WTC11 (cell line): Measurements from ENCODE around the gene FOXO1.

ENCODE experiments used
- E2F4 ChIP-seq: sonication (generic); formaldehyde crosslinking; IDR thresholded peaks from 2 replicates; pipeline ENCODE4 v1.8.1; 2022; ENCODE audit warnings: low read depth, mild to moderate bottlenecking, moderate library complexity, missing genetic modification reagents, borderline replicate concordance
- ESRRA ChIP-seq: sonication (generic); formaldehyde crosslinking; IDR thresholded peaks from 2 replicates; pipeline ENCODE4 v1.8.1; 2022; ENCODE audit warnings: mild to moderate bottlenecking, missing genetic modification reagents, borderline replicate concordance
- ETV6 ChIP-seq: sonication (generic); formaldehyde crosslinking; IDR thresholded peaks from 2 replicates; pipeline ENCODE4 v1.8.1; 2022; ENCODE audit warnings: mild to moderate bottlenecking, missing genetic modification reagents
- FOXK1 ChIP-seq: sonication (generic); formaldehyde crosslinking; IDR thresholded peaks from 2 replicates; pipeline ENCODE4 v1.8.0; 2022; ENCODE audit warnings: mild to moderate bottlenecking, moderate library complexity, missing genetic modification reagents
- HMGA2 ChIP-seq: fragments of 250-450 bp; sonication (Bioruptor Pico); IDR thresholded peaks from 2 replicates; pipeline ENCODE4 v1.4.0; 2021; ENCODE audit warnings: mild to moderate bottlenecking, moderate library complexity
- NR1H2 ChIP-seq: sonication (generic); formaldehyde crosslinking; IDR thresholded peaks from 2 replicates; pipeline ENCODE4 v1.9.0; 2021; ENCODE audit warnings: mild to moderate bottlenecking, moderate library complexity, missing genetic modification reagents
- ZNF423 ChIP-seq: fragments of 250-450 bp; sonication (Bioruptor Pico); IDR thresholded peaks from 2 replicates; pipeline ENCODE4 v2.1.2; 2022; ENCODE audit warnings: mild to moderate bottlenecking, moderate library complexity
- TF ChIP-seq, protein P1 (sequence below): fragments of 200-600 bp; IDR thresholded peaks from 2 replicates; pipeline ENCODE4 v1.8.0; 2022; ENCODE audit warnings: antibody characterized with exemption
- TF ChIP-seq, protein P2 (sequence below): sonication (generic); formaldehyde crosslinking; IDR thresholded peaks from 2 replicates; pipeline ENCODE4 v1.8.0; 2023; ENCODE audit warnings: missing genetic modification reagents
- TF ChIP-seq, protein P3 (sequence below): sonication (generic); formaldehyde crosslinking; conservative IDR thresholded peaks from 2 replicates; pipeline ENCODE4 v1.8.1; 2022; ENCODE audit warnings: mild to moderate bottlenecking, missing genetic modification reagents

- TF ChIP-seq, protein P1, sequence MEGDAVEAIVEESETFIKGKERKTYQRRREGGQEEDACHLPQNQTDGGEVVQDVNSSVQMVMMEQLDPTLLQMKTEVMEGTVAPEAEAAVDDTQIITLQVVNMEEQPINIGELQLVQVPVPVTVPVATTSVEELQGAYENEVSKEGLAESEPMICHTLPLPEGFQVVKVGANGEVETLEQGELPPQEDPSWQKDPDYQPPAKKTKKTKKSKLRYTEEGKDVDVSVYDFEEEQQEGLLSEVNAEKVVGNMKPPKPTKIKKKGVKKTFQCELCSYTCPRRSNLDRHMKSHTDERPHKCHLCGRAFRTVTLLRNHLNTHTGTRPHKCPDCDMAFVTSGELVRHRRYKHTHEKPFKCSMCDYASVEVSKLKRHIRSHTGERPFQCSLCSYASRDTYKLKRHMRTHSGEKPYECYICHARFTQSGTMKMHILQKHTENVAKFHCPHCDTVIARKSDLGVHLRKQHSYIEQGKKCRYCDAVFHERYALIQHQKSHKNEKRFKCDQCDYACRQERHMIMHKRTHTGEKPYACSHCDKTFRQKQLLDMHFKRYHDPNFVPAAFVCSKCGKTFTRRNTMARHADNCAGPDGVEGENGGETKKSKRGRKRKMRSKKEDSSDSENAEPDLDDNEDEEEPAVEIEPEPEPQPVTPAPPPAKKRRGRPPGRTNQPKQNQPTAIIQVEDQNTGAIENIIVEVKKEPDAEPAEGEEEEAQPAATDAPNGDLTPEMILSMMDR: no peak
- TF ChIP-seq, protein P2, sequence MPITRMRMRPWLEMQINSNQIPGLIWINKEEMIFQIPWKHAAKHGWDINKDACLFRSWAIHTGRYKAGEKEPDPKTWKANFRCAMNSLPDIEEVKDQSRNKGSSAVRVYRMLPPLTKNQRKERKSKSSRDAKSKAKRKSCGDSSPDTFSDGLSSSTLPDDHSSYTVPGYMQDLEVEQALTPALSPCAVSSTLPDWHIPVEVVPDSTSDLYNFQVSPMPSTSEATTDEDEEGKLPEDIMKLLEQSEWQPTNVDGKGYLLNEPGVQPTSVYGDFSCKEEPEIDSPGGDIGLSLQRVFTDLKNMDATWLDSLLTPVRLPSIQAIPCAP (CRISPR knock-in tag): no peak
- TF ChIP-seq ZNF423 (CRISPR knock-in tag): no peak
- no peak for TF ChIP-seq FOXK1 (CRISPR knock-in tag)
- no peak for TF ChIP-seq NR1H2
- TF ChIP-seq ESRRA: no peak
- TF ChIP-seq, protein P3, sequence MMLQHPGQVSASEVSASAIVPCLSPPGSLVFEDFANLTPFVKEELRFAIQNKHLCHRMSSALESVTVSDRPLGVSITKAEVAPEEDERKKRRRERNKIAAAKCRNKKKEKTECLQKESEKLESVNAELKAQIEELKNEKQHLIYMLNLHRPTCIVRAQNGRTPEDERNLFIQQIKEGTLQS (CRISPR knock-in tag): no peak
- no peak for TF ChIP-seq HMGA2
- no peak for TF ChIP-seq ETV6
- no peak for TF ChIP-seq E2F4
Observed at GRCh38 chr13:40595693-40596092, 70.7 kb downstream of the FOXO1 start.
